IPS-18c (cell line): ENCODE measurements around the gene NR2E1.

Experiments
- H3K4me3 ChIP-seq: 2 replicates; pipeline ENCODE4 v1.7.0; 2013; ENCODE audit warnings: low read depth, mild to moderate bottlenecking, low read length, moderate library complexity; ENCODE audit not compliant: insufficient read depth
- H3K9me3 ChIP-seq: one replicate; pipeline ENCODE4 v1.6.1; 2013; ENCODE audit warnings: mild to moderate bottlenecking, low read length, moderate library complexity; ENCODE audit not compliant: control insufficient read depth, insufficient read depth

The NR2E1 gene

DNA sequence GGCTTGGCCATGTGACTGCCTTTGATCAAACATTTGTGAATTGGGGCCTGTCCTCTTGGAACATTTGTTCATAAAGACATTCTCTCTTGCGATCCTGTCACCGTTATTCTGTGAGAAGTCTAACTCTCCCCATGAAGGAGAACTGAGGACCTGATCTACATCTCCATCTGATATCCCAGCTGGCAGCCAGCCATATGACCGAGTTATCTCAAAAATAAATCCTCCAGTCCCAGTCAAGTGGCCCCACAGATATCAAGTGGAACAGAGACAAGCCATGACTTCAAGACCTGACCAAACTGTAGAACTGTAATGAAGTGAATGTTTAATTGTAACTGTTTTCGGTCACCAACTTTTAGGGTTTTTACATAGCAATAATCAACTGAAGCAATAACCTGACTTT is 69.3 kb downstream of the NR2E1 start:
- H3K9me3 ChIP-seq = no peaks in the 10 kb centered on the region
- H3K4me3 ChIP-seq = no peak overlapping the region

DNA sequence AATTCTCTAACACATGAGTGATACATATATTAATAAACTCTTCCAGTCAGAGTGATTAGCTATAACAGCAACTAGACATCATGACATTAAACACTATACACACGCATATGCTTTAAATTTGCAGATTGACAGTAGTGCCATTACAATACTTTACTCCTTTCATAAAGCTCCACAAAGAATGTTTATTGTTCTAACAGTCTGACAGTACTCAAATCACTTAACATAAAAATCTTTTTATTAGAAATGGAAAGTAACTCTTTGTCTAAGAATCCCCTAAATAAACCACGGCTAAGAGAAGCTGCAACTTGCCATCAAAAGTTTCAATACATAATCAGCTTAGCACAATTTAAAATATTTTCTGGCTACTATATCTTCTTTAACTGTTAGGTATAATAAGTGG is 71.0 kb downstream of the NR2E1 start:
- Histone ChIP-seq H3K4me3 (no peak overlapping the region), H3K9me3 (no peaks in the 10 kb centered on the region)

- peaks cover 3% of the 10 kb centered on the region for H3K9me3 ChIP-seq
- no peak overlapping the region for H3K4me3 ChIP-seq
Observed at GRCh38 chr6:108238322-108238721, 72.5 kb downstream of the NR2E1 start.
